ENCODE measurements around the gene TSPAN13.

GRCh38 chr7:16719699-16720098, 33.9 kb upstream of the TSPAN13 start:
- TF ChIP-seq, protein P1, sequence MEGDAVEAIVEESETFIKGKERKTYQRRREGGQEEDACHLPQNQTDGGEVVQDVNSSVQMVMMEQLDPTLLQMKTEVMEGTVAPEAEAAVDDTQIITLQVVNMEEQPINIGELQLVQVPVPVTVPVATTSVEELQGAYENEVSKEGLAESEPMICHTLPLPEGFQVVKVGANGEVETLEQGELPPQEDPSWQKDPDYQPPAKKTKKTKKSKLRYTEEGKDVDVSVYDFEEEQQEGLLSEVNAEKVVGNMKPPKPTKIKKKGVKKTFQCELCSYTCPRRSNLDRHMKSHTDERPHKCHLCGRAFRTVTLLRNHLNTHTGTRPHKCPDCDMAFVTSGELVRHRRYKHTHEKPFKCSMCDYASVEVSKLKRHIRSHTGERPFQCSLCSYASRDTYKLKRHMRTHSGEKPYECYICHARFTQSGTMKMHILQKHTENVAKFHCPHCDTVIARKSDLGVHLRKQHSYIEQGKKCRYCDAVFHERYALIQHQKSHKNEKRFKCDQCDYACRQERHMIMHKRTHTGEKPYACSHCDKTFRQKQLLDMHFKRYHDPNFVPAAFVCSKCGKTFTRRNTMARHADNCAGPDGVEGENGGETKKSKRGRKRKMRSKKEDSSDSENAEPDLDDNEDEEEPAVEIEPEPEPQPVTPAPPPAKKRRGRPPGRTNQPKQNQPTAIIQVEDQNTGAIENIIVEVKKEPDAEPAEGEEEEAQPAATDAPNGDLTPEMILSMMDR (IDR thresholded peaks at IDR 0.05): no peak
- no peak for TF ChIP-seq POLR2AphosphoS5 (IDR thresholded peaks at IDR 0.05)

All from stomach (tissue), 4 donors.